HuH-7 (cell line): ENCODE data around the gene NTM.
"Not testable (repeated sequence)": the region's sequence is repeated elsewhere in the genome, so short reads cannot be mapped to it uniquely, and the experiment has no call there.

Experiments used
- DNase-seq: peaks from one replicate; pipeline ENCODE4 v3.0.0; 2011; ENCODE audit warnings: low spot score

The NTM gene

GRCh38 chr11:131668500-131669400 is 298.3 kb downstream of the NTM start:
- DNase-seq, result peak; percentile 55

GRCh38 chr11:131669401-131669780 is 299.0 kb downstream of the NTM start:
- DNase-seq, result no peak

- DNase-seq, result no peak
Measured at GRCh38 chr11:131670876-131671275, 300.5 kb downstream of the NTM start.

GRCh38 chr11:131671320-131671719 is 300.9 kb downstream of the NTM start:
- DNase-seq, result no peak

- no peak for DNase-seq
Measured at GRCh38 chr11:131671734-131672133, 301.3 kb downstream of the NTM start.

GRCh38 chr11:131672191-131672590 is 301.8 kb downstream of the NTM start:
- DNase-seq, result no peak

GRCh38 chr11:131674051-131674755 is 303.8 kb downstream of the NTM start:
- DNase-seq, result peak; percentile 71

GRCh38 chr11:131675121-131675888 is 304.9 kb downstream of the NTM start:
- DNase-seq, result no peak

GRCh38 chr11:131677828-131678470 is 307.5 kb downstream of the NTM start:
- DNase-seq, result no peak

GRCh38 chr11:131678658-131679340 is 308.4 kb downstream of the NTM start:
- DNase-seq, result no peak

GRCh38 chr11:131680448-131680847 is 310.0 kb downstream of the NTM start:
- DNase-seq, result not testable (repeated sequence)

- DNase-seq, result no peak
Measured at GRCh38 chr11:131681920-131682319, 311.5 kb downstream of the NTM start.

- DNase-seq, result no peak
Measured at GRCh38 chr11:131682373-131683015, 312.1 kb downstream of the NTM start.

- DNase-seq, result no peak
Measured at GRCh38 chr11:131683131-131683530, 312.7 kb downstream of the NTM start.

GRCh38 chr11:131683666-131684065 is 313.3 kb downstream of the NTM start:
- no peak for DNase-seq

- DNase-seq, result no peak
Measured at GRCh38 chr11:131684111-131685060, 314.0 kb downstream of the NTM start.

- no peak for DNase-seq
Measured at GRCh38 chr11:131685206-131685605, 314.8 kb downstream of the NTM start.

GRCh38 chr11:131685906-131686305 is 315.5 kb downstream of the NTM start:
- no peak for DNase-seq

- no peak for DNase-seq
Measured at GRCh38 chr11:131686836-131687235, 316.4 kb downstream of the NTM start.
